Measurements from ENCODE around the gene C20orf141.
"Not testable (repeated sequence)": the region's sequence is repeated elsewhere in the genome, so short reads cannot be mapped to it uniquely, and the experiment has no call there.

The C20orf141 gene

DNA sequence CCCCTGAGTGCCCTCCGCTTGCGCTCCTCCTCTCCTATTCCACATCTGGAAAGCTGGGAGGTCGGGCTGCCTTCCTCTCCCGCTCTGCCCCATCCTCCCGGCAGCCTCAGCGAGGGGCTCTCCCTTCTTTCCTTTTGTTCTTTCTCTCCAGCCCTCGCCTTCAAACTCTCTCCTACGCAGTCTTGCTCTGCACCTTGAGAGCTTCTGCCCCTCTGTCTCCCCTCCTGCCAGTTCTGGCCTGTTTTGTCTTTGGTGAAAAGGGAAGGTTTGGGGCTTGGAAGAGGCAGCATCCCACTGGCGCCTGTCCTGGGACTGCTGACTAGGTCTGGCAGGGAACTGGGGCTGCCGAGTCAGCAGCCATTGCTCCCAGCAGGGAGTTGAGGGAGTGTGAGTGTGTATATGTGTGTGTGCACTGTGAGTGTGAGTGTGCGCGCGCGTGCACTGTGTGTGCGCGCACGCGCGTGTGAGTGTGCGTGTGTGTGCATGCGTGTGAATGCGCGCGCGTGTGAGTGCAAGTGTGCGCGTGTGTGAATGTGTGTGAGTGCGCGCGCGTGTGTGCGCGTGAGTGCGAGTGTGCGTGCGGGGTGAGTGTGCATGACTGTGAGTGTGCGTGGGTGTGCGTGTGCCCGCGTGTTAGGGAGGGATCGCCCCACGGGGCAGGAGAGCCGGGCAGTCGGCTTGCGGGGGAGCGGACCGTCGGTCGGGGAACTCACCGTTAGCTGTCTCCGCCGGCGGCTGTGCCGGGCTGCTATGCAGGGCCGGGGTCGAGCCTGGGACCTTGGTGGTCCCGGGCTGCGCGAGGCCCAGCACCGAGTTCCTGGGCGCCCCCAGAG is 14.9 kb upstream of the C20orf141 start:
- DNase-seq (ENCODE audit: low spot score), result peak; percentile 69

DNA sequence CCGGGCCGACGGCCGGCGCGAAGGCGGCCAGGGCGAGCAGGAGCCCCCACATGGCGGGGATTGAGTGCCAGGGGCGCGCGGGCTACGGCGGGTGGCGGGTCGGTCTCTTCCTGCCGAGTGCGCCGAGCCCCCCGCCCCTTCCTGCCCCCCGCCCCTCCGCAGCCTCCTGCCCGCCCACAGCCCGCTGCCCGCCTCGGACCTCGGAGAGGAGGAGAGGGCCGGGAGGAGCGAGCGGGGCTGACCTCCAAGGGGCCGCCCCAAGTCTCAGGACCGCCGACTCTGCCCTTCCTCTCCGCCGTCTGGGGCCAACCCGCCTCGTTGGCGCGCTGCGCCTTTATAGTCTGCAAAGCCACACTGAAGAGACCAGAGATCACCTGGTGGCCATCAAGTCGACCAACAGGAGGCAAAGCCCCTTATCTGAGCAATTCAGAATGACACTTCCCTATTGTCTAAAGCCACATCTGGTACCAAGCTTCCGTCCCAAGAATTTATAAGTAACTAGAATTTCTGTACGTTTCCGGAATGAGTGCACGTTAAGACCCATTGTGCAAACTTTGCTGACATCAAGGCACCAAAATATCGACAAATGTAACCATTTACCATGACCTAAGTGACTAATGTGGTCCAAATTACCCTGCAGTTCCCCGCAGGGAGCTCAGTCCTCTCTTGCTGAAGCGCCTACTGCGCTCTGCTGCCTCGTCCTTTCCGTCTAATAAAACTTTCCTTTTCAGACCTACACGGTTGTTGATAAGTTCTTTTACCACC is 14.1 kb upstream of the C20orf141 start, which contains the start of gene CPXM1:
CPXM1 (minus strand) TSS at position 107 of the 765 bp plus-strand sequence; CDS start at position 52, 55 bp downstream.
- DNase-seq (ENCODE audit: low spot score), result no peak

DNA sequence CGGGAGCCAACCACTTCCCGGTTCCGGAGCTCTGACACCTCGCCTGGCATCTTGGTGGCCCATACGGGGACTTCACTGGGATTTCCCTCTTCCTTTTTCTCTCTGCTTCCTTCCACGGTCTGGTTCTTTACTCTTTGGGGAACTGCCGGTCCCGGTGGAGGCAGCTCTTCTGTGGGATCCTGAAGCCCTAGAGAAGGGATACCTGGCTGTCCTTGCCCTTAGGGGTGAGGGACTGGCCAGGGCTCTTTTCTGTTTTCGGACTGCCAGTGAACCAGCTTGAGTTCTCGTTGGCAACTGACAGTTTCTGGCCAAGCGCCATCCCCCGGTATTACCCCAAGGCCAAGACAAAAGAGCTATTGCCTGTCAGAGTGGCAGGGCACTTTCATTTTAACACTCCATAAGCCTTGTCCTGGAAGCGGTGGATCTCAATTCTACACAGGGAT is 13.5 kb upstream of the C20orf141 start:
- DNase-seq (ENCODE audit: low spot score), result no peak

DNA sequence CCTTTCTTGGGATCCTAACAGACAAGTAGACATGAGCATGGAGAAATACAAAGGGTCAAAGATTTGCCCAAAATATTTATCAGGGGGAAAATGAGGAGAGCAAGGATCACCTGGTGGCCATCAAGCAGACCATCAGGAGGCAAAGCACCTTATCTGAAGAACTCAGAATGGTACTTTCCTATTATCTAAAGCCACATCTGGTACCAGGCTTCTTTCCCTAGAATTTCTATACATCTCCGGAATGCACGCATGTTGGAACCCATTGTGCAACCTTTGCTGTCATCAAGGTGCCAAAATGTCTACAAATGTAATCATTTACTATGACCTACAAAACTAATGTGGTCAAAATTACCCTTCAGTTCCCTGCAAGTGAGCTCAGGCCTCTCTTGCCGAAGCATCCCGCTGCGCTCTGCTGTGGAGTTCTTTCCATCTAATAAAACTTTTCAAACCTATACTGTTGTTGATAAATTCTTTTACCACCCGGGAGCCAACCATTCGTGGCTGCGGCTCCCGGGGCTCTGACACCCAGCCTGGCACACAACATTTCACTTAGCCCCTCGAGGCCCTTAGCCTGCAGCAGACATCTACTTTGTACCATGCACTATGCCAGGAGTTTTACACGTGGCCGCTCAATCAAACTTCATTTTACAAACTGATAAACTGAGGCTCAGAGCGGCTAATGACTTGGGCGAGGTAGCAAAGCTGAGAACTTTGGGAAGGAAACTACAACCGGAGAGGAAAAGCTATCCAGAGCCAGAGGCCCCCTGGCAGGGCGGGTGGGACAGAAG is 10.6 kb upstream of the C20orf141 start:
- DNase-seq (ENCODE audit: low spot score), result no peak

DNA sequence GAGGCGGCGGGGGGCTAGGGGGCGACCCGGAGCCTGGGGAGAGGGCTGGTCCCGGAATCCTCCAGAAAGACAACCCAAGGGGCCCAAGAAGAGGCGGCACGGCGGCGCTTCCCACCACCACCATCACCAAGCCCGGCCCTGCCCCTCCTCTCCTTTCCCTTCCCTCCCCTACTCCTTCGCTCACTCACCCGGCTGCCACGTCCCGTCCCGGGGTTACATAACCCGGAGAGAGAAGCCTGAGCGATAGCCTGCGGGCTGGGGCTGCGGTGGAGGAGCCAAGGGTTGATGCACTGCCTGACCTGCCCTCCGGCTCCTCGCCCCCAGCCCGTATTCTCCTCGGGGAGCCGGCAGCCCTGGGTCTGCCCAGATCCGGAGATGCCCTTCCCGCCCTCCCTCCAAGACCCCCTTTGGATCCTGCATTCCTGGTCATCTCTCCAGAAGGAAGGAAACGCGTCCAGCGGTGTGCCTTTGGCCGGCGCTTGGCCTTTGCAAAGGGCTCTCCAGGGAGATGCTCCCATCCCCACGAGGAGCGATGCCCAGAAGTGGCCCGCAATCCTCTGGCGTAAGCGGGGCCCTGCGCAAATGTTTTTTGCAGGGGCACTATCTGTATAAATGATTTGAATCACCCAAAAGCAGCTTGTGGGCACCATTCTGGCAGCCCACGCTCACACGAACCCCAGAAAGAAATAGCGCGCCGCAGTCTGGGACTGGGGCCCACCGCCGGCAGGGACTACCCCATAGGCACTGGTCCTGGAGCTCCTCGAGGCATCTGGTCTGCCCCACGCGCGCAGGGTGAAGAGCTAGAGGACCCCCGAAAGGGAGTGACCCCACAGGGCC is 9.7 kb upstream of the C20orf141 start:
- DNase-seq (ENCODE audit: low spot score), result peak; percentile 64

- DNase-seq (ENCODE audit: low spot score), result no peak
These were observed 9.0 kb upstream of the C20orf141 start for GRCh38 chr20:2805689-2806350.

GRCh38 chr20:2806351-2806701 is 8.5 kb upstream of the C20orf141 start:
- DNase-seq (ENCODE audit: low spot score), result no peak

DNA sequence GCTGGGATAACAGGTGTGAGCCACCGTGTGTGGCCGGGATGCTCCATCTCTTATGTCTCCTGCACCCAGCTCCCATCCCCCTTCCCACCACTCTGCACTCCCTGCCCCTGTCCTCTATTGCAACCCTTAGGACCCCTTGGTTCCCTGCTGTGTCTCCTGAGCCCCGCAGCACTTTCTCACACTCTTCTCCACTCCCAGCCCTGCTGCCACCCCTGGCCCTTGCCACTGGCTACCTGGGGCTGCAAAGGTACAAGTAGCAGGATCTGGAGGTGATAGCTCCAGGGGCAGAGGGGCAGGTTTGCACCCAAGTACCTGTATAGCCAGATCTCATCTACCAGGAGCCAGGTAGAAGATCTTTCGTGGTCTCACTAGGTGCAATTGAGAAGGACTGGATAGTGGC is 7.8 kb upstream of the C20orf141 start:
- no peak for DNase-seq (ENCODE audit: low spot score)

- DNase-seq (ENCODE audit: low spot score), result not testable (repeated sequence)
These were observed 6.9 kb upstream of the C20orf141 start for GRCh38 chr20:2807929-2808328.

- DNase-seq (ENCODE audit: low spot score), result no peak
These were observed 5.1 kb upstream of the C20orf141 start for GRCh38 chr20:2809690-2810089.

DNA sequence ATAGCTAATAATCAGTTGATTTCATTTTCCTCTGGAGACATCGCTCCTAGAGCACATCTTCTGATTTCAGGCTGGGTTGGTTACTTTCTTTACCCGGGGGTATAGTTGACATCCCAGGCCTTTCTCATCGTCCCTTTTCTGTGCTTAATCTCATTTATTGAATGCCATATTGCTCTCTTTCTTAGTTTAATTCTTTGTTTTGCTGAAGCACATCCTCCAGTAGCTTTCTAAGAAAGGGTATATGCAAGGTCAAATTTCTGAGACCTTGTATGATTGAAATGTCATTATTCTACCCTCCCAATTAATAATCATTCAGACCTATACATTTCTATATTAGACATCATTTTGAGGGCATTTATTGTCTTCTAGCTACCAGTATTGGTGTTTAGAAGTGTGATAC is 2.6 kb upstream of the C20orf141 start:
- no peak for DNase-seq (ENCODE audit: low spot score)

DNA sequence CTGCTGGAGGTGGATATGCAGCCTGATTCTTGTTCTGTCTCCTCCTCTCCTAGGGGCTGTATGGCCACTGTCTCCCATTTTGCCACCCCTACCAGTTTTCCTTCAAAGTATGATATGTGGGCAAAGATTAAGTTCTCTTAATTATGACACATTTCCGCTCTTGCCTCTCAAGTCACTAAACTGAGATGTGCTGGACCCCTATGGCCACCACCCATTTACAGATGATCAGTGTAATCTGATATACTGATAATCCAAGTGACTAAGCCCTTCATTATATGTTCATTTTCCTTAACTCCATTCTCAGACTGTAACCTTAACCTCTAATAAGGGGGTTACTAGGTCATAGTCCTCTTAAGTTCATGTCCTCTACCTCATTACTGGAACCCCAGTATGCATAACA is 711 bp upstream of the C20orf141 start:
- DNase-seq (ENCODE audit: low spot score), result no peak

GRCh38 chr20:2815242-2815900 is 584 bp downstream of the C20orf141 start:
- no peak for DNase-seq (ENCODE audit: low spot score)

- DNase-seq (ENCODE audit: low spot score), result no peak
These were observed 1.3 kb downstream of the C20orf141 start, which contains the start of gene TMEM239 for GRCh38 chr20:2816030-2816582. TSS of gene TMEM239 (plus strand) at chr20:2816364. CDS start at chr20:2816555, 191 bp downstream.

DNA sequence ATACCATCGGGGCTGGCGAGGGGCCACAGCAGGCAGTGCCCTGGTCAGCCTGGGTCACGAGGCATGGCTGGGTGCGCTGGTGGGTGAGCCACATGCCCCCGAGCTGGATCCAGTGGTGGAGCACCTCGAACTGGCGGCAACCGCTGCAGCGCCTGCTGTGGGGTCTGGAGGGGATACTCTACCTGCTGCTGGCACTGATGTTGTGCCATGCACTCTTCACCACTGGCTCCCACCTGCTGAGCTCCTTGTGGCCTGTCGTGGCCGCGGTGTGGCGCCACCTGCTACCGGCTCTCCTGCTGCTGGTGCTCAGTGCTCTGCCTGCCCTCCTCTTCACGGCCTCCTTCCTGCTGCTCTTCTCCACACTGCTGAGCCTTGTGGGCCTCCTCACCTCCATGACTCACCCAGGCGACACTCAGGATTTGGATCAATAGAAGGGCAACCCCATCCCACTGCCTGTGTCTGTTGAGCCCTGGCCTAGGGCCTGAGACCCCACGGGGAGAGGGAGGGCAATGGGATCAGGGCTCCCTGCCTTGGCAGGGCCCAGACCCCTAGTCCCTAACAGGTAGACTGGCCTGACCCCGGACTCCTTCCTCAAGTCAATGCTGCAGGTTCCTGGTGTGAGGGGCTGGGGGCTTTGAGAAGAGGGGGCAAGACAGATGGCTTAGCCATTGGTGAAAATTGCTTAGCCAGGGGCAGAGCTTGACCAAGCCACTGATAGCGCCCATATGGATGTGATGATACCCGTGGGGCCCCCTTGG is 2.0 kb downstream of the C20orf141 start:
- no peak for DNase-seq (ENCODE audit: low spot score)

- DNase-seq (ENCODE audit: low spot score), result no peak
These were observed 2.5 kb downstream of the C20orf141 start for GRCh38 chr20:2817341-2817726.

DNA sequence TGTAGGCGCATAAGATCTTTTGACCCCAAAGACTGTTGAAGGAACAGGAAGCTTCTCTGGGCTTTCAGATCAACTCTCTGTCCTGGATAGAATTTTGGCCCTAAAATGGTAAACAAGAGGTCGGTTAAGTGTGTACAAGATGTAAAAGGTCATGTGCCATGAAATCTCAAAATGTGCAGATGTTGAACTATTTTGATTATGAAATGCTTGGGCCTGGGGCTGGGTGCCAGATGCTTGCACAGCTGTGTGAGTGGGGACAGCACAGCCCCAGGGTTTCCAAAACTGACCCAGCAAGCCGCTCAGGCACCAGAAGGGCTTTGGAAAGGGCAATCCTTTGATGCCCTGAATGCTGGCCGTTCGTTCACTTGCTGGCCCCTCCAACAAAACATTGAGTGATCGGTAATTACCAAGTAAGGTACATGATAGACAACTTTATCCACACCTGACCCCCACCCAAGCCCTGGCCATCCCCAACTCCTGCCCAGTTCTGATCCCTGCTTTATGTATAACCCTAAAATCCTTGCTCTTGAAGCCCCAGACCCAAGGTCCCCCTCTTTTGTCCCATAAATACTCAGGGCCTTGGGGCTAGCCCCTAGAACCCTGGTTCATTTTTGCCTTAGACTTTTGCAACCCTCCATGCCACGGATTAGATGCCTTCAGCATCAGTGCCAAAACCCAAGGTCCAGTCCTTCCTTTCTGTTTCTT is 3.3 kb downstream of the C20orf141 start:
- peak; percentile 6 for DNase-seq (ENCODE audit: low spot score)

DNA sequence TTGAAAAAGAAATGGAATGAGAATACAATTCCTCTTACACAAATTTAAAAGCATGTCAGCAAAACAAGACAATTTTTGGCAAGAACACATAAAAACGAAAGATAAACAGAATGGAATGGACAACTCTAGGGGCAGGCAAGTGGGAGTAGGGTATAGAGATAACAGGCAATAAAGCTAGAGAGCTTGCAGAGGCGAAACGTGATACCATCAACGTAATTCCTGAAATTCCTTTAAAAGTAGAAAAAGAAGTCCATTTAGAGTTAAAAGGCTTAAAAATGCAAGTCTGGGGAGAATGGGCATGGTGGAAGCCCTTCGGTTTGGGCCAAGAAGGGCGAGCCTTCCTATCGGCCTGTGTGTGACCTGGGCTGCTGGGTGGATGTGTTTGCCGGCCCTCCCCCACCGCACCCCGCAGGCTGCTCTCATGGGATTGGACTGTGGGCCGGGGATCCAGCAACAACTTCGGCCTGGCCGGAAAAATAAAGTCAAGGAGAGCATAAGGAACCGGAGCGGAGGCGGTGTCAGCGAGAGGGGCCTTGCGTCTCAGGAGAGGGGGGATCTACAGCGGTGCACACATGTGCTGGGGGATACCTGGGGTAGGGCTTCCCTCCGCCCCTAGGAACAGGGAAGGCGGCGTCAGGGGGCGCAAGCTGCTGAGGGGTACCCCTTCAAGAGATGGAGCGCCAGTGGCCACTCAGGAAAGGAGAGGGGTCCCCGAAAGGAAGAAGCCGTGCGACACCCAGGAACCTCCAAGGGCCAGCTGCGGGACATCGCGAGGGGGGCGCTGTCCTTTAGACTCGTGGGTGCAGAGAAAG is 5.5 kb downstream of the C20orf141 start:
- DNase-seq (ENCODE audit: low spot score), result peak; percentile 45

Data from GM03348 (cell line).